K562 (cell line): ENCODE measurements around the gene EPN2. TPM values are rescaled to one million over a fixed set of nuclear protein-coding genes. Genes with fewer than 3 reads are reported as not detected.

ENCODE experiments used
- ATAC-seq: fragments of 200-7000 bp; cut with Tn5 transposase; 3 replicates; pipeline ENCODE4 v1.9.1; 2020; ENCODE audit warnings: moderate library complexity
- BruUV-seq: library from RNA; stranded (reverse); fragments of 400-500 nt; replicated peaks from 2 replicates; lab custom pipeline; 2021; lab: Mats Ljungman, UMichigan
- CTCF ChIA-PET: fragments of 300-600 bp; formaldehyde crosslinking; extraction: SDS; loops from one replicate; lab custom pipeline; 2021; ENCODE audit warnings: low intra/inter-chr PET ratio; lab: Yijun Ruan, JAX
- POLR2A ChIA-PET: fragments of 300-600, 350-650 bp; sonication (Branson Sonifier 250); formaldehyde crosslinking; extraction: SDS; loops from one replicate; lab custom pipeline; 2021; ENCODE audit warnings: antibody characterized with exemption, inconsistent platforms; lab: Yijun Ruan, JAX
- DNase-seq, 4 experiments: peaks; one replicate each; pipeline versions ENCODE4 v3.0.0 to v3.0.0-alpha.2; 2011 to 2018; ENCODE audit warnings: low spot score in 3 of 4, mixed read lengths in 3 of 4; ENCODE audit errors: extremely low read depth in 1 of 4
- FAIRE-seq: peaks from 2 replicates; lab custom pipeline; 2011; peaks lifted over from hg19 to GRCh38; lab: Jason Lieb, UNC
- H2AFZ ChIP-seq: 2 replicates; pipeline ENCODE4 v1.6.0; 2011; ENCODE audit warnings: low read depth, low read length, control low read depth, inconsistent platforms
- H3K27ac ChIP-seq: fragments of 200-600 bp; 3 replicates; pipeline ENCODE4 v1.8.0; 2011; ENCODE audit warnings: low read depth, mild to moderate bottlenecking, control low read depth, inconsistent platforms, low read length, moderate library complexity, mixed read lengths; ENCODE audit errors: extremely low read depth
- H3K27me3 ChIP-seq, 2 experiments: fragments of 300-600 bp in 1 of 2; 2 replicates in 1 of 2; 3 replicates in 1 of 2; pipeline versions ENCODE4 v1.6.0 to v1.8.0; 2011; ENCODE audit warnings: inconsistent platforms in 2 of 2, low read length in 2 of 2, mild to moderate bottlenecking in 1 of 2, mixed read lengths in 1 of 2, moderate library complexity in 1 of 2; ENCODE audit not compliant: control insufficient read depth in 2 of 2, insufficient read depth in 2 of 2
- H3K36me3 ChIP-seq: fragments of 300-600 bp; 3 replicates; pipeline ENCODE4 v1.8.0; 2011; ENCODE audit warnings: mild to moderate bottlenecking, low read length, inconsistent platforms; ENCODE audit not compliant: control insufficient read depth, insufficient read depth
- H3K4me1 ChIP-seq, 2 experiments: fragments of 200-600 bp in 1 of 2; replicated peaks in 1 of 2; 2 replicates in 1 of 2; 3 replicates in 1 of 2; pipeline versions ENCODE4 v1.5.1 to v1.8.0; 2011; ENCODE audit warnings: inconsistent platforms in 2 of 2, low read length in 2 of 2, mild to moderate bottlenecking in 1 of 2, mixed read lengths in 1 of 2, moderate library complexity in 1 of 2; ENCODE audit not compliant: control insufficient read depth in 2 of 2, insufficient read depth in 2 of 2
- H3K4me2 ChIP-seq: 2 replicates; pipeline ENCODE4 v1.6.1; 2011; ENCODE audit warnings: low read length, control low read depth, inconsistent platforms, mixed read lengths; ENCODE audit not compliant: insufficient read depth
- H3K4me3 ChIP-seq: fragments of 200-600 bp; sonication (generic), shearing (Covaris generic); 2 replicates; pipeline ENCODE4 v1.5.1; 2016; ENCODE audit warnings: control low read depth, inconsistent platforms
- H3K79me2 ChIP-seq: fragments of 200-600 bp; 3 replicates; pipeline ENCODE4 v1.8.0; 2011; ENCODE audit warnings: low read length, inconsistent platforms; ENCODE audit not compliant: control insufficient read depth, insufficient read depth
- H3K9ac ChIP-seq, 2 experiments: 2 replicates each; pipeline versions ENCODE4 v1.6.0 to v1.6.1; 2011; ENCODE audit warnings: low read depth in 2 of 2, low read length in 2 of 2, control low read depth in 1 of 2, inconsistent platforms in 1 of 2, mild to moderate bottlenecking in 1 of 2, mixed read lengths in 1 of 2; ENCODE audit not compliant: insufficient read depth in 1 of 2
- H3K9me1 ChIP-seq: one replicate; pipeline ENCODE4 v1.6.0; 2011; ENCODE audit warnings: inconsistent platforms, mild to moderate bottlenecking, low read length, moderate library complexity; ENCODE audit not compliant: control insufficient read depth, insufficient read depth
- H3K9me3 ChIP-seq: replicated peaks from 2 replicates; pipeline ENCODE4 v1.5.1; 2011; ENCODE audit warnings: low read depth, low read length, inconsistent platforms; ENCODE audit not compliant: control insufficient read depth, insufficient read depth
- H4K20me1 ChIP-seq: replicated peaks from 2 replicates; pipeline ENCODE4 v1.6.1; 2011; ENCODE audit warnings: low read length, inconsistent platforms, mixed read lengths; ENCODE audit not compliant: control insufficient read depth, insufficient read depth
- BRD9 ChIP-seq: fragments of 450-650 bp; IDR thresholded peaks from 2 replicates; pipeline ENCODE4 v1.6.1; 2018; ENCODE audit warnings: low read depth; ENCODE audit not compliant: partially characterized antibody
- ELF1 ChIP-seq: fragments of 200-800 bp; sonication (Bioruptor generic); IDR thresholded peaks from 2 replicates; pipeline ENCODE4 v1.6.1; 2016; ENCODE audit warnings: missing genetic modification characterization, missing compliant biosample characterization
- HNRNPK ChIP-seq: fragments of 200-400 bp; formaldehyde crosslinking; IDR thresholded peaks from one replicate; pipeline ENCODE4 v1.6.1; 2018; ENCODE audit warnings: mild to moderate bottlenecking, low read depth, low read length; ENCODE audit not compliant: poor library complexity, severe bottlenecking
- MYNN ChIP-seq, 2 experiments: sonication (generic); formaldehyde crosslinking in 1 of 2; IDR thresholded peaks; 2 replicates each; pipeline versions ENCODE4 v1.5.0 to v1.6.1; 2016 to 2020; ENCODE audit warnings: antibody characterized with exemption in 1 of 2, missing genetic modification reagents in 1 of 2
- NFIC ChIP-seq: fragments of 450-650 bp; IDR thresholded peaks from 2 replicates; pipeline ENCODE4 v1.6.1; 2017; ENCODE audit warnings: mild to moderate bottlenecking, inconsistent platforms
- TCF7L2 ChIP-seq: fragments of 150-350 bp; IDR thresholded peaks from 2 replicates; pipeline ENCODE4 v1.6.1; 2016; ENCODE audit warnings: low read depth, mild to moderate bottlenecking, low read length, moderate library complexity
- ZNF408 ChIP-seq: fragments of 250-450 bp; sonication (Bioruptor Pico); IDR thresholded peaks from 2 replicates; pipeline ENCODE4 v1.4.0; 2020; ENCODE audit warnings: low read depth, mild to moderate bottlenecking, moderate library complexity
- WGBS: fragments of 100-300 bp; shearing (Covaris generic); methylation state at CpG from one replicate; pipeline ENCODE4 v1.1.6; 2016; ENCODE audit warnings: low coverage, mixed read lengths; ENCODE audit not compliant: insufficient coverage; ENCODE audit errors: missing lambda C conversion rate; 5-methylcytosine and 5-hydroxymethylcytosine counted together
- in situ Hi-C: fragments of 300-500 bp; cut with MboI; formaldehyde crosslinking; loops from 4 replicates; pipeline ENCODE4 v1.15.0; 2018; ENCODE audit warnings: inconsistent platforms, mixed read lengths
- intact Hi-C: fragments of 100-400 bp; cut with micrococcal nuclease; formaldehyde crosslinking; loops from 2 replicates; pipeline ENCODE4 v1.14.2; 2022
- polyA plus RNA-seq, 8 experiments: library from polyadenylated mRNA; depleted of rRNA in 4 of 8; stranded (reverse) in 5 of 8; unstranded in 3 of 8; fragments of >200 nt; fragmentation: Nextera tagmentation in 2 of 8; fragmentation: Illumina TruSeq in 1 of 8; extraction: Ambion mirVana in 2 of 8; extraction: Trizol in 1 of 8; gene quantifications; 2 replicates each; pipeline versions ENCODE4 v1.2.1 to v1.2.3, GENCODE V29; 2011 to 2014; ENCODE audit warnings: inconsistent platforms in 1 of 8, missing spikeins in 1 of 8
- total RNA-seq, 7 experiments: library from RNA; depleted of rRNA in 6 of 7; stranded (reverse); fragments of >200 nt in 6 of 7; fragmentation: Illumina TruSeq in 2 of 7; extraction: Trizol in 2 of 7; gene quantifications; 2 replicates each; pipeline versions ENCODE4 v1.2.1 to v1.2.3, GENCODE V29; 2011 to 2021; ENCODE audit warnings: low replicate concordance in 1 of 7
- TF ChIP-seq, protein P1 (sequence below): sonication (generic); formaldehyde crosslinking; IDR thresholded peaks from 2 replicates; pipeline ENCODE4 v1.8.0; 2023; ENCODE audit warnings: mild to moderate bottlenecking, missing genetic modification reagents
- TF ChIP-seq, protein P2 (sequence below), 3 experiments: IDR thresholded peaks in 2 of 3; conservative IDR thresholded peaks in 1 of 3; 2 replicates each; pipeline ENCODE4 v1.5.1; 2011 to 2012; ENCODE audit warnings: low read length in 3 of 3, mild to moderate bottlenecking in 3 of 3, control low read depth in 2 of 3, improper control_type of control experiment in 1 of 3, inconsistent platforms in 1 of 3, low read depth in 1 of 3, mixed read lengths in 1 of 3, moderate library complexity in 1 of 3; ENCODE audit not compliant: insufficient read depth in 2 of 3
- TF ChIP-seq, protein P3 (sequence below): fragments of 150-350 bp; IDR thresholded peaks from 2 replicates; pipeline ENCODE4 v1.6.1; 2014; ENCODE audit warnings: low read depth, mild to moderate bottlenecking, low read length, borderline replicate concordance
- TF ChIP-seq, protein P4 (sequence below): sonication (generic); formaldehyde crosslinking; IDR thresholded peaks from 2 replicates; pipeline ENCODE4 v1.8.0; 2023; ENCODE audit warnings: mild to moderate bottlenecking, missing genetic modification reagents

Gene EPN2
- total and polyA plus RNA-seq, 9 of the 15 experiments (the other 6 are each of a cell fraction or from before 2014, with no cell fraction given) = 1.0 to 12.9 (median 8.9) TPM

DNA sequence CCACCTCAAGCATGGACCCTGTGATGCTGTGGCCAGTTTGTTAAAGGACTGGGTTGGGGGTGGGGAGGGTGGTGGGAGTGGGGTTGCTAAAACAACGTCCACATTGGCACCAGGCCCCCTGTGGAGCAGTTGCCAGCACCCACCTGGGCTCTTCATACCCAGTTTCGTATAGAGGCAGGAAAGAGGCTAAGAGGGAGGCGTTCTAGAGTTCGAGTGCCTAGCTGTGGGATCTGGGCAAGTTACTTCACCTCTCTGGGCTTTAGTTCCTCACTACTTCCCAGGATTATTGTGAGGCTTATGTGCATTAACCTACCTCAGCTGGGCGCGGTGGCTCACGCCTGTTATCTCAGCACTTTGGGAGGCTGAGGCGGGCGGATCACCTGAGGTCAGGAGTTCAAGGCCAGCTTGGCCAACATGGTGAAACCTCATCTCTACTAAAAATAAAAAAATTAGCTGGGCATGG is 148.4 kb downstream of the EPN2 start:
- Histone ChIP-seq H3K27ac (no peak overlapping the region), H3K9me3 (no peaks in the 10 kb centered on the region), H2AFZ (no peak overlapping the region), H3K4me3 (no peak overlapping the region), H3K27me3 (no peaks in the 10 kb centered on the region), H3K4me2 (no peak overlapping the region), H3K36me3 (peaks cover 9% of the 10 kb centered on the region; the same call in 2 of the 3 replicates), H3K9ac (no peak overlapping the region), H4K20me1 (no peaks in the 10 kb centered on the region), H3K4me1 (peaks cover 3 to 27% of the 10 kb centered on the region in 2 experiments; a peak in 4 of 5 replicates), H3K9me1 (no peaks in the 10 kb centered on the region), H3K79me2 (no peaks in the 10 kb centered on the region)
- DNase-seq (no peak), FAIRE-seq (no peak), ATAC-seq (no peak)
- no TSS peak for BruUV-seq
- WGBS = 64% methylated on average over 9 of the region's 9 CpGs
- in situ Hi-C loops (no loop called here), intact Hi-C loops (no loop called here)
- ChIA-PET CTCF (no interaction called here), POLR2A (interaction anchor here (1.9 kb wide), 1 partner anchor 8 kb away, joined by 9 read pairs; the partner anchor contains the start of gene MAPK7)
- TF ChIP-seq, protein P1, sequence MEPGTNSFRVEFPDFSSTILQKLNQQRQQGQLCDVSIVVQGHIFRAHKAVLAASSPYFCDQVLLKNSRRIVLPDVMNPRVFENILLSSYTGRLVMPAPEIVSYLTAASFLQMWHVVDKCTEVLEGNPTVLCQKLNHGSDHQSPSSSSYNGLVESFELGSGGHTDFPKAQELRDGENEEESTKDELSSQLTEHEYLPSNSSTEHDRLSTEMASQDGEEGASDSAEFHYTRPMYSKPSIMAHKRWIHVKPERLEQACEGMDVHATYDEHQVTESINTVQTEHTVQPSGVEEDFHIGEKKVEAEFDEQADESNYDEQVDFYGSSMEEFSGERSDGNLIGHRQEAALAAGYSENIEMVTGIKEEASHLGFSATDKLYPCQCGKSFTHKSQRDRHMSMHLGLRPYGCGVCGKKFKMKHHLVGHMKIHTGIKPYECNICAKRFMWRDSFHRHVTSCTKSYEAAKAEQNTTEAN (CRISPR knock-in tag) = no peak
- TF ChIP-seq, protein P2, sequence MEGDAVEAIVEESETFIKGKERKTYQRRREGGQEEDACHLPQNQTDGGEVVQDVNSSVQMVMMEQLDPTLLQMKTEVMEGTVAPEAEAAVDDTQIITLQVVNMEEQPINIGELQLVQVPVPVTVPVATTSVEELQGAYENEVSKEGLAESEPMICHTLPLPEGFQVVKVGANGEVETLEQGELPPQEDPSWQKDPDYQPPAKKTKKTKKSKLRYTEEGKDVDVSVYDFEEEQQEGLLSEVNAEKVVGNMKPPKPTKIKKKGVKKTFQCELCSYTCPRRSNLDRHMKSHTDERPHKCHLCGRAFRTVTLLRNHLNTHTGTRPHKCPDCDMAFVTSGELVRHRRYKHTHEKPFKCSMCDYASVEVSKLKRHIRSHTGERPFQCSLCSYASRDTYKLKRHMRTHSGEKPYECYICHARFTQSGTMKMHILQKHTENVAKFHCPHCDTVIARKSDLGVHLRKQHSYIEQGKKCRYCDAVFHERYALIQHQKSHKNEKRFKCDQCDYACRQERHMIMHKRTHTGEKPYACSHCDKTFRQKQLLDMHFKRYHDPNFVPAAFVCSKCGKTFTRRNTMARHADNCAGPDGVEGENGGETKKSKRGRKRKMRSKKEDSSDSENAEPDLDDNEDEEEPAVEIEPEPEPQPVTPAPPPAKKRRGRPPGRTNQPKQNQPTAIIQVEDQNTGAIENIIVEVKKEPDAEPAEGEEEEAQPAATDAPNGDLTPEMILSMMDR (IDR thresholded peaks at IDR 0.05 in 2 of 3, conservative IDR thresholded peaks at IDR 0.05 in 1 of 3; ENCODE audit: insufficient read depth in 2 of 3, low read depth in 1 of 3, low read length in 3 of 3) = no peak
- no peak for TF ChIP-seq HNRNPK
- no peak for TF ChIP-seq TCF7L2
- TF ChIP-seq ZNF408 (CRISPR knock-in tag) = no peak
- no peak for TF ChIP-seq BRD9
- no peak for TF ChIP-seq NFIC
- no peak for TF ChIP-seq MYNN (IDR thresholded peaks at IDR 0.05)
- TF ChIP-seq MYNN (CRISPR knock-in tag; IDR thresholded peaks at IDR 0.05) = no peak
- TF ChIP-seq, protein P3, sequence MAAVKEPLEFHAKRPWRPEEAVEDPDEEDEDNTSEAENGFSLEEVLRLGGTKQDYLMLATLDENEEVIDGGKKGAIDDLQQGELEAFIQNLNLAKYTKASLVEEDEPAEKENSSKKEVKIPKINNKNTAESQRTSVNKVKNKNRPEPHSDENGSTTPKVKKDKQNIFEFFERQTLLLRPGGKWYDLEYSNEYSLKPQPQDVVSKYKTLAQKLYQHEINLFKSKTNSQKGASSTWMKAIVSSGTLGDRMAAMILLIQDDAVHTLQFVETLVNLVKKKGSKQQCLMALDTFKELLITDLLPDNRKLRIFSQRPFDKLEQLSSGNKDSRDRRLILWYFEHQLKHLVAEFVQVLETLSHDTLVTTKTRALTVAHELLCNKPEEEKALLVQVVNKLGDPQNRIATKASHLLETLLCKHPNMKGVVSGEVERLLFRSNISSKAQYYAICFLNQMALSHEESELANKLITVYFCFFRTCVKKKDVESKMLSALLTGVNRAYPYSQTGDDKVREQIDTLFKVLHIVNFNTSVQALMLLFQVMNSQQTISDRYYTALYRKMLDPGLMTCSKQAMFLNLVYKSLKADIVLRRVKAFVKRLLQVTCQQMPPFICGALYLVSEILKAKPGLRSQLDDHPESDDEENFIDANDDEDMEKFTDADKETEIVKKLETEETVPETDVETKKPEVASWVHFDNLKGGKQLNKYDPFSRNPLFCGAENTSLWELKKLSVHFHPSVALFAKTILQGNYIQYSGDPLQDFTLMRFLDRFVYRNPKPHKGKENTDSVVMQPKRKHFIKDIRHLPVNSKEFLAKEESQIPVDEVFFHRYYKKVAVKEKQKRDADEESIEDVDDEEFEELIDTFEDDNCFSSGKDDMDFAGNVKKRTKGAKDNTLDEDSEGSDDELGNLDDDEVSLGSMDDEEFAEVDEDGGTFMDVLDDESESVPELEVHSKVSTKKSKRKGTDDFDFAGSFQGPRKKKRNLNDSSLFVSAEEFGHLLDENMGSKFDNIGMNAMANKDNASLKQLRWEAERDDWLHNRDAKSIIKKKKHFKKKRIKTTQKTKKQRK = no peak
- TF ChIP-seq, protein P4, sequence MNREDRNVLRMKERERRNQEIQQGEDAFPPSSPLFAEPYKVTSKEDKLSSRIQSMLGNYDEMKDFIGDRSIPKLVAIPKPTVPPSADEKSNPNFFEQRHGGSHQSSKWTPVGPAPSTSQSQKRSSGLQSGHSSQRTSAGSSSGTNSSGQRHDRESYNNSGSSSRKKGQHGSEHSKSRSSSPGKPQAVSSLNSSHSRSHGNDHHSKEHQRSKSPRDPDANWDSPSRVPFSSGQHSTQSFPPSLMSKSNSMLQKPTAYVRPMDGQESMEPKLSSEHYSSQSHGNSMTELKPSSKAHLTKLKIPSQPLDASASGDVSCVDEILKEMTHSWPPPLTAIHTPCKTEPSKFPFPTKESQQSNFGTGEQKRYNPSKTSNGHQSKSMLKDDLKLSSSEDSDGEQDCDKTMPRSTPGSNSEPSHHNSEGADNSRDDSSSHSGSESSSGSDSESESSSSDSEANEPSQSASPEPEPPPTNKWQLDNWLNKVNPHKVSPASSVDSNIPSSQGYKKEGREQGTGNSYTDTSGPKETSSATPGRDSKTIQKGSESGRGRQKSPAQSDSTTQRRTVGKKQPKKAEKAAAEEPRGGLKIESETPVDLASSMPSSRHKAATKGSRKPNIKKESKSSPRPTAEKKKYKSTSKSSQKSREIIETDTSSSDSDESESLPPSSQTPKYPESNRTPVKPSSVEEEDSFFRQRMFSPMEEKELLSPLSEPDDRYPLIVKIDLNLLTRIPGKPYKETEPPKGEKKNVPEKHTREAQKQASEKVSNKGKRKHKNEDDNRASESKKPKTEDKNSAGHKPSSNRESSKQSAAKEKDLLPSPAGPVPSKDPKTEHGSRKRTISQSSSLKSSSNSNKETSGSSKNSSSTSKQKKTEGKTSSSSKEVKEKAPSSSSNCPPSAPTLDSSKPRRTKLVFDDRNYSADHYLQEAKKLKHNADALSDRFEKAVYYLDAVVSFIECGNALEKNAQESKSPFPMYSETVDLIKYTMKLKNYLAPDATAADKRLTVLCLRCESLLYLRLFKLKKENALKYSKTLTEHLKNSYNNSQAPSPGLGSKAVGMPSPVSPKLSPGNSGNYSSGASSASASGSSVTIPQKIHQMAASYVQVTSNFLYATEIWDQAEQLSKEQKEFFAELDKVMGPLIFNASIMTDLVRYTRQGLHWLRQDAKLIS (CRISPR knock-in tag) = no peak
- TF ChIP-seq ELF1 (tag) = no peak
